AG04449 (cell line): ENCODE results near the gene ALKBH4.

Source experiments
- CTCF ChIA-PET: fragments of 350-600 bp; formaldehyde crosslinking; extraction: SDS; loops from one replicate; lab custom pipeline; 2021; ENCODE audit warnings: antibody characterized with exemption; lab: Yijun Ruan, JAX
- POLR2A ChIA-PET: fragments of 400-600, 350-600 bp; formaldehyde crosslinking; extraction: SDS; loops from one replicate; lab custom pipeline; 2020; ENCODE audit warnings: antibody characterized with exemption, inconsistent platforms; lab: Yijun Ruan, JAX
- DNase-seq: peaks from one replicate; pipeline ENCODE4 v3.0.0-alpha.2; 2010; ENCODE audit warnings: low read depth, low spot score
- H3K4me3 ChIP-seq: 2 replicates; pipeline ENCODE4 v1.5.1; 2011; ENCODE audit warnings: low read depth, mild to moderate bottlenecking, control low read depth, low read length
- TF ChIP-seq, protein P1 (sequence below): IDR thresholded peaks from one replicate; pipeline ENCODE4 v1.5.1; 2011; ENCODE audit warnings: mild to moderate bottlenecking, moderate library complexity, low read length, control low read depth, inconsistent platforms; ENCODE audit not compliant: insufficient read depth; ENCODE audit errors: missing control alignments

ALKBH4 gene

DNA sequence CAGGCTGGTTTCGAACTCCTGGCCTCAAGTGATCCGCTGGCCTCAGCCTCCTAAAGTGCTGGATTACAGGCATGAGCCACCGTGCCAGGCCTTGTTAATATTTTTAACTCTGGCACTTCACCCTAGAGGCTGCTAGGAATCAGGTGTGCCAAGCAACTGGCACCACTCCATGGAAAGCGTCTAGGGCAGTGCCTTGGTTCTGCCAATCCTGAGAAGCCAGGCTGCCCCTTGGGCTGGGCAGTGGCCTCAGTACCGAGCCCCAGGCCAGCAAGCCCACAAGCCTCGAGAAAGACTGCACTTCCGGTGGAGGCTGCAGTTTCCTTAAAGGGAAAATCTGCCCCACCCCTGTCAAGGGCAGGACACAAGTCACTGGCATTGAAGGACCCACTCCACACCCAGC is 11.3 kb downstream of the ALKBH4 start:
- POLR2A ChIA-PET: no interaction called here

DNA sequence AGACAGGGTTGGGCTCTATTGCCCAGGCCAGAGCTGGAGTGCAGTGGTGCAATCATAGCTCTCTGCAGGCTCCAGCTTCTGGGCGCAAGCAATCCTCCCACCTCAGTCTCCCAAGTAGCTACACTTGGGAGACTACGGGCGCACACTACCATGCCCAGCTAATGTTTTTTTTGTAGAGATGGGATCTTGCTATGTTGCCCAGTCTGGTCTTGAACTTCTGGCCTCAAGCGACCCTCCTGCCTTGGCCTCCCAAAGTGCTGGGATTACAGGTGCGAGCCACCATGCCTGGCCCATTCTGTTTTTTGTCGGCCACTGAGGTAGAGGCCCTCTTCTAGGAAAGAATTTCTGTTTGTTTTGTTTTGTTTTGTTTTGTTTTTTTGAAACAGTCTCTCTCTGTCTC is 12.2 kb downstream of the ALKBH4 start:
- CTCF ChIA-PET: interaction anchor here (0.8 to 1.1 kb wide), 3 partner anchors 8 to 13 kb away, joined by 3 to 6 read pairs (median 3); partner anchors contain the start of genes ALKBH4 and LRWD1
- H3K4me3 ChIP-seq: no peak overlapping the region
- DNase-seq: no peak
- TF ChIP-seq, protein P1, sequence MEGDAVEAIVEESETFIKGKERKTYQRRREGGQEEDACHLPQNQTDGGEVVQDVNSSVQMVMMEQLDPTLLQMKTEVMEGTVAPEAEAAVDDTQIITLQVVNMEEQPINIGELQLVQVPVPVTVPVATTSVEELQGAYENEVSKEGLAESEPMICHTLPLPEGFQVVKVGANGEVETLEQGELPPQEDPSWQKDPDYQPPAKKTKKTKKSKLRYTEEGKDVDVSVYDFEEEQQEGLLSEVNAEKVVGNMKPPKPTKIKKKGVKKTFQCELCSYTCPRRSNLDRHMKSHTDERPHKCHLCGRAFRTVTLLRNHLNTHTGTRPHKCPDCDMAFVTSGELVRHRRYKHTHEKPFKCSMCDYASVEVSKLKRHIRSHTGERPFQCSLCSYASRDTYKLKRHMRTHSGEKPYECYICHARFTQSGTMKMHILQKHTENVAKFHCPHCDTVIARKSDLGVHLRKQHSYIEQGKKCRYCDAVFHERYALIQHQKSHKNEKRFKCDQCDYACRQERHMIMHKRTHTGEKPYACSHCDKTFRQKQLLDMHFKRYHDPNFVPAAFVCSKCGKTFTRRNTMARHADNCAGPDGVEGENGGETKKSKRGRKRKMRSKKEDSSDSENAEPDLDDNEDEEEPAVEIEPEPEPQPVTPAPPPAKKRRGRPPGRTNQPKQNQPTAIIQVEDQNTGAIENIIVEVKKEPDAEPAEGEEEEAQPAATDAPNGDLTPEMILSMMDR: no peak
- POLR2A ChIA-PET: no interaction called here

More for the DNA sequence above, 11.3 kb downstream of the ALKBH4 start:
- TF ChIP-seq, protein P1: no peak
- CTCF ChIA-PET: interaction anchor here (4.0 kb wide), 1 partner anchor 13 kb away, joined by 25 read pairs; the partner anchor contains the start of genes ALKBH4 and LRWD1
- H3K4me3 ChIP-seq: no peak overlapping the region
- DNase-seq: no peak

DNA sequence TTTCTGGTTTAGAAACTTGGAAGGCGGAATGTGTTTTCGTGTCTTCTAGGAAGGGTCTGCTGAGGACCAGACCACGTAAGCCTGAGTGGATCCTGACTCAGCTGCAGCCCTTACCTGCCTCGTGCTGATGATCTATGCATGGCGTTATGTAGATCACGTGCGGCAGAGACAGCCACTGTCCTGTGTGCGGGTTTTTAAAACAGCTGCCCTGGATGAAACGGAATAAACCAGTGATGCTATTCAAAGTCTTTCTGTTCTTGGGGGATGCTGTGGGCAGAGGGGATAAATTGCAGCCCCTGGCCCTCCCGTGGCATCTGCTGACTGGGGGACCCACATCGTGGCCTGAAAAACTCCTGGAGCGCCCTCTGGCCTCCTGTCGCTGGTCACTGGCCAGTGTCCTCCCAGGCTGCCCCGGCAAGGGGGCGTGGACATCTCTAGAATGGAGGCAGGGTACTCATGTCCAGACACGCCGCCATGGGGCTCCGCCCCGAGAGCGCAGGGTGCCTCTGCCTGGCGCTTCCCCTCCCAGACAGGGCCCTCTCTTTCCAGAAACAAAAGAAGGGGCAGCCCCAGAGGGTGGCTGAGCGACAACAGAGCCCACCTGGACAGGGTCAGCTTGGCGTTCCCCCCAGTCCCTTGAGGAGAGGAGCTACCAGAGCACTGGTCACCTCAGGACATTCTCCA is 13.2 kb downstream of the ALKBH4 start:
- H3K4me3 ChIP-seq: no peak overlapping the region
- ChIA-PET POLR2A (no interaction called here), CTCF (interaction anchor here (0.8 to 1.1 kb wide), 2 partner anchors 9 to 13 kb away, joined by 3 read pairs; partner anchors contain the start of genes ALKBH4 and LRWD1)
- no peak for DNase-seq
- TF ChIP-seq, protein P1: no peak

DNA sequence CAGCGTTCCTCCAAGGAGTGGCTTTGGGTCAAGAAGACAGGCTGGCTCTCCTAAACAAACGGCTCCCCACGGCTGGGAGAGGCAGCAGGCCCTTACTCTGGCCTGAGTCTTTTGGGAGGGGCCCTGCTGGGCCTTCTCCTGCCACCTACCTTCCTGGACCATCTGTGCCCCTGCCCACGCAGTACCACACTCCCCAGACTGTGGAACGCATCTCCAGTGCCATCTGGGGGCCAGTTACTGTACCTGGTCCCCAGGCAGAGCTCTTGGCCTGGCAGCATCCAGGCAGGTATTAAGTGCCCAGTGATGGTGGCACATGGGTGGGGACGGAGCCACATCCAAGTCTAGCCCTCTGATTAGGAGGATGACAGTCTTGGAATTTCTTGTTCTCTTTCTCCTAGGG is 14.4 kb downstream of the ALKBH4 start:
- CTCF ChIA-PET: interaction anchor here (1.0 to 1.7 kb wide), 2 partner anchors 17 to 171 kb away, joined by 3 read pairs; no protein-coding TSS in a partner anchor
- DNase-seq: no peak
- POLR2A ChIA-PET: no interaction called here
- TF ChIP-seq, protein P1: no peak
- no peak overlapping the region for H3K4me3 ChIP-seq

DNA sequence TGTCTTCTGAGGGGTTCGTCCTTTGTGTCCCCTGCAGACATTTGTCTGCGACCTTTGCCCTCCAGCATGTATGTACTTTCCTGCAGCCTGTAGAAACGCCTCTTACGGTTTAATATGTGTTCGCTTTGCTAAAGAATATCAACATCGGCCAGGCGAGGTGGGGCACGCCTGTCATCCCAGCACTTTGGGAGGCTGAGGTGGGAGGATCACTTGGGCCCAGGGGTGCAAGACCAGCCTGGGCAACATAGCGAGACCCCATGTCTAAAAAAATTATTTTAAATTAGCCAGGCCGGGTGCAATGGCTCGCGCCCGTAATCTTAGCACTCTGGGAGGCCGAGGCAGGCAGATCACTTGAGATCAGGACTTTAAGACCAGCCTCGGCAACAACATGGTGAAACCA is 15.5 kb downstream of the ALKBH4 start:
- H3K4me3 ChIP-seq: no peak overlapping the region
- CTCF ChIA-PET: no interaction called here
- TF ChIP-seq, protein P1: no peak
- POLR2A ChIA-PET: no interaction called here
- DNase-seq: no peak

DNA sequence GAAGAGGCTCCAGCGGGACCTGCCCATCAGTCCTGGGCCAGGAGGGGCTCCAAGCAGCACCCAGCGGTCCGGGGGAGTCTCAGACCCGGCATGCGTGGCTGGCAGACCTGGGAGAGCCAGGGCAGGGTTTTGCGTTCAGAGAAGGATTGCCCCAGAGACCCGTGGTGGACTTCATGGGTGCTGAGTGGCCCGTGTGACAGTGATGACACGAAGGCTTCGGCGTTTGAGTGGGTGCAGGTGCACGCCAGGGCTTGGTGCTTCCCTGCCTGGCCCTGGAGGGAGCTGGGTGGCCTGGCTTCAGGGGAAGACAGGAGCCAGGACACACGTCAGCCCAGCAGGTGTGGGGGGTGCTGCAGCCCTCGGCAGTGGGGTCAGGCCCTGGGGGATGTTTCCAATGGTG is 17.4 kb downstream of the ALKBH4 start:
- H3K4me3 ChIP-seq: no peak overlapping the region
- no peak for DNase-seq
- TF ChIP-seq, protein P1: no peak
- CTCF ChIA-PET: interaction anchor here (0.9 kb wide), 1 partner anchor 19 kb away, joined by 3 read pairs; no protein-coding TSS in a partner anchor
- POLR2A ChIA-PET: interaction anchor here (1.0 to 1.6 kb wide), 2 partner anchors 12 to 13 kb away, joined by 3 to 4 read pairs; no protein-coding TSS in a partner anchor
